GM12891 (cell line): ENCODE results near the gene CHKB.

Experiments
- DNase-seq: peaks from one replicate; pipeline ENCODE4 v3.0.0; 2011; ENCODE audit warnings: low spot score; ENCODE audit not compliant: insufficient read length
- FAIRE-seq: peaks from 2 replicates; lab custom pipeline; 2011; peaks lifted over from hg19 to GRCh38; lab: Jason Lieb, UNC
- PAX5 ChIP-seq: IDR thresholded peaks from 2 replicates; pipeline ENCODE4 v1.6.1; 2011; ENCODE audit warnings: low read length, moderate library complexity, mild to moderate bottlenecking; ENCODE audit not compliant: insufficient read depth, severe bottlenecking
- POLR2A ChIP-seq: IDR thresholded peaks from 2 replicates; pipeline ENCODE4 v1.6.1; 2011; ENCODE audit warnings: low read depth, low read length, control low read depth
- POLR2AphosphoS5 ChIP-seq: IDR thresholded peaks from 2 replicates; pipeline ENCODE4 v1.6.1; 2011; ENCODE audit warnings: low read depth, low read length, control low read depth
- POU2F2 ChIP-seq: IDR thresholded peaks from 2 replicates; pipeline ENCODE4 v1.6.1; 2011; ENCODE audit warnings: low read depth, mild to moderate bottlenecking, control low read depth, low read length, moderate library complexity
- SPI1 ChIP-seq: IDR thresholded peaks from 2 replicates; pipeline ENCODE4 v1.6.1; 2011; ENCODE audit warnings: low read depth, low read length, control low read depth
- TAF1 ChIP-seq: IDR thresholded peaks from 2 replicates; pipeline ENCODE4 v1.6.1; 2011; ENCODE audit warnings: low read depth, low read length, control low read depth

Gene CHKB

GRCh38 chr22:50564289-50564688, 18.4 kb downstream of the CHKB start:
- DNase-seq: no peak
- TF ChIP-seq POU2F2 (no peak), SPI1 (no peak), PAX5 (no peak)
- FAIRE-seq: no peak

GRCh38 chr22:50563413-50564160, 19.1 kb downstream of the CHKB start:
- TF ChIP-seq TAF1 (no peak), POLR2AphosphoS5 (no peak), POLR2A (no peak), SPI1 (no peak), PAX5 (no peak), POU2F2 (no peak)
- FAIRE-seq (peak; percentile 35), DNase-seq (no peak)

- peak; percentile 98 for FAIRE-seq
- no peak; the same call in 1 of the 2 replicates for TF ChIP-seq POLR2A
- TF ChIP-seq SPI1: no peak
- peak; percentile 94 for DNase-seq
Measured at GRCh38 chr22:50562523-50563412, 19.9 kb downstream of the CHKB start, which contains the start of gene SYCE3. SYCE3 (minus strand) TSS chr22:50562919; CDS start chr22:50556405, 6,514 bp downstream.

GRCh38 chr22:50561401-50562358, 21.0 kb downstream of the CHKB start:
- DNase-seq (no peak), FAIRE-seq (no peak)
- TF ChIP-seq TAF1 (no peak), PAX5 (no peak), POU2F2 (no peak), POLR2AphosphoS5 (no peak), POLR2A (no peak), SPI1 (no peak)

GRCh38 chr22:50560034-50560433, 22.6 kb downstream of the CHKB start:
- no peak for DNase-seq
- TF ChIP-seq PAX5 (no peak), TAF1 (no peak), SPI1 (no peak), POU2F2 (no peak), POLR2A (no peak), POLR2AphosphoS5 (no peak)
- no peak for FAIRE-seq

GRCh38 chr22:50556703-50557102, 25.9 kb downstream of the CHKB start:
- TF ChIP-seq POU2F2 (no peak), PAX5 (no peak), SPI1 (no peak), POLR2AphosphoS5 (no peak), TAF1 (no peak), POLR2A (no peak)
- FAIRE-seq: no peak
- DNase-seq: no peak

GRCh38 chr22:50553310-50553709, 29.3 kb downstream of the CHKB start:
- DNase-seq (no peak), FAIRE-seq (no peak)
- no peak for TF ChIP-seq POLR2AphosphoS5
- no peak for TF ChIP-seq TAF1
- TF ChIP-seq POU2F2: no peak
- TF ChIP-seq SPI1: no peak

GRCh38 chr22:50551160-50551752, 31.4 kb downstream of the CHKB start:
- TF ChIP-seq POU2F2 (no peak), POLR2AphosphoS5 (no peak), POLR2A (no peak), SPI1 (no peak), PAX5 (no peak), TAF1 (no peak)
- FAIRE-seq (no peak), DNase-seq (no peak)

- DNase-seq: no peak
- TF ChIP-seq POU2F2 (no peak), SPI1 (no peak), POLR2AphosphoS5 (no peak), POLR2A (no peak), PAX5 (no peak), TAF1 (no peak)
- FAIRE-seq: no peak
Measured at GRCh38 chr22:50550395-50550794, 32.3 kb downstream of the CHKB start.
